Measurements from ENCODE around the gene USP49.

USP49 gene

GRCh38 chr6:41929924-41930323 is 34.7 kb upstream of the USP49 start:
- DNase-seq (ENCODE audit: low spot score), result no peak

GRCh38 chr6:41927253-41927652 is 32.1 kb upstream of the USP49 start:
- no peak for DNase-seq (ENCODE audit: low spot score)

- DNase-seq (ENCODE audit: low spot score), result no peak
Observed at GRCh38 chr6:41922154-41922553, 27.0 kb upstream of the USP49 start.

GRCh38 chr6:41921712-41921998 is 26.5 kb upstream of the USP49 start:
- no peak for DNase-seq (ENCODE audit: low spot score)

- DNase-seq (ENCODE audit: low spot score), result peak; percentile 81
Observed at GRCh38 chr6:41920921-41921711, 25.9 kb upstream of the USP49 start, which contains the start of the genes BYSL and MED20. Gene BYSL (plus strand): TSS chr6:41921499. CDS start chr6:41921563, 64 bp downstream. Gene MED20 (minus strand): TSS chr6:41921139. CDS start chr6:41921018, 121 bp downstream.

- no peak for DNase-seq (ENCODE audit: low spot score)
Observed at GRCh38 chr6:41917528-41917927, 22.4 kb upstream of the USP49 start.

- no peak for DNase-seq (ENCODE audit: low spot score)
Observed at GRCh38 chr6:41914869-41915530, 19.8 kb upstream of the USP49 start.

- no peak for DNase-seq (ENCODE audit: low spot score)
Observed at GRCh38 chr6:41914343-41914742, 19.2 kb upstream of the USP49 start.

GRCh38 chr6:41909727-41910126 is 14.6 kb upstream of the USP49 start:
- no peak for DNase-seq (ENCODE audit: low spot score)

- no peak for DNase-seq (ENCODE audit: low spot score)
Observed at GRCh38 chr6:41901882-41902519, 6.8 kb upstream of the USP49 start.

- DNase-seq (ENCODE audit: low spot score), result no peak
Observed at GRCh38 chr6:41900861-41901260, 5.7 kb upstream of the USP49 start.

GRCh38 chr6:41896281-41896680 is 1.1 kb upstream of the USP49 start:
- DNase-seq (ENCODE audit: low spot score), result no peak

GRCh38 chr6:41894366-41895299 is 542 bp downstream of the USP49 start:
- no peak for DNase-seq (ENCODE audit: low spot score)

- no peak for DNase-seq (ENCODE audit: low spot score)
Observed at GRCh38 chr6:41892921-41893564, 2.1 kb downstream of the USP49 start.

GRCh38 chr6:41887331-41887751 is 7.8 kb downstream of the USP49 start:
- DNase-seq (ENCODE audit: low spot score), result no peak

GRCh38 chr6:41885930-41886329 is 9.2 kb downstream of the USP49 start:
- no peak for DNase-seq (ENCODE audit: low spot score)

GRCh38 chr6:41884957-41885356 is 10.2 kb downstream of the USP49 start:
- no peak for DNase-seq (ENCODE audit: low spot score)

- DNase-seq (ENCODE audit: low spot score), result no peak
Observed at GRCh38 chr6:41881506-41881905, 13.7 kb downstream of the USP49 start.

GRCh38 chr6:41878961-41879405 is 16.2 kb downstream of the USP49 start:
- DNase-seq (ENCODE audit: low spot score), result no peak

GRCh38 chr6:41878246-41878645 is 16.9 kb downstream of the USP49 start:
- no peak for DNase-seq (ENCODE audit: low spot score)

GRCh38 chr6:41877051-41877680 is 18.0 kb downstream of the USP49 start:
- no peak for DNase-seq (ENCODE audit: low spot score)
